NCI-H1694 treated with DMSO at 0.1 percent for 48 hours (cell line): Measurements from ENCODE around the gene DYNLRB1.

Experiments
- DNase-seq: peaks from one replicate; lab custom pipeline; 2025; lab: John Stamatoyannopoulos, UW

DYNLRB1 gene

GRCh38 chr20:34534391-34535165, 18.4 kb downstream of the DYNLRB1 start:
- DNase-seq: no peak

DNA sequence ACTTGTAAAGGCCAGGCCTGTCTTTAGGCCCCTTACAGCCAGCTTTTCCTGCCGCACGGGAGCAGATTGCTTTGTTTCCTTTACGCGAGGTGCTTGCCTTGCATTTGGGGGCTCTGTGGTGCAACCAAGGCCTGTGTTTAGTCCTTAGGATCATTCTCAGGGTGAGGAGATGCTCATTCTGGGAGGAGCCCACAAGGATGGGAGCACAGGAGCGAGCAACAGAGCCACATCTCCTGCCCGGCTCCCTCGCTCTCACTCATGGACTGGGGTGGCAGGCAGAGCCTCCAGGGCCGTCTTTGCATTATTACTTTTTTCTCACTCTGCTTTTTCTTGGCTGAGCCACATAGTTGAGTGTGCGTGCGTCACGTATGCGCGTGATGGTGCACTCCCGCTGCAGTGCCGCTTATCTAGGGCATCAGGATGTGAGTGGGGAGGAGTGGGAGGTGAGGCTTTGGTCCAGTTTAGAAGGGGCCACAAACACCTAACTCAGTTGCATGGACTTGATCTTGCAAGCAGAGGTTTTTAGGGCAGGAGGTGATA, 19.1 kb downstream of the DYNLRB1 start:
- DNase-seq: no peak

DNA sequence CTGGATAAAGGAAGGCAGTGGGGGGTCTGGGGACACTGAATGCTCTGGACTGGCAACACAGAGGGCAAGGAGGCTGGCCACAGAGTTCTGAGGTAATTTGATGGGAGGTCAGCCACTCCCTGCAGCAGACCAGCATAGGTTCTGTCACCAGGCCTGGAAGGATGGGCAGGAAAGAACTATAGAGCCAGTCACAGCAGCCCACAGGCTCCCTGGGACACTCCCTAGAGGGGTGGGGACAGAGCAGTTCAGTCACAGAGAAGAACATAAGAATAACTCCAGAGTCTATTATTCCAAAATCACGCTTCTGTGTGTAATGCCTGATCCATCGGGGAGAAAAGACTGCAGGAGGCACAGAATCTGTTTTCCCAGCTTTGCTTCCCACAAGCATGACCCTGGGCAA, 19.6 kb downstream of the DYNLRB1 start:
- no peak for DNase-seq

GRCh38 chr20:34536798-34537394, 20.7 kb downstream of the DYNLRB1 start:
- DNase-seq: peak; percentile 15

DNA sequence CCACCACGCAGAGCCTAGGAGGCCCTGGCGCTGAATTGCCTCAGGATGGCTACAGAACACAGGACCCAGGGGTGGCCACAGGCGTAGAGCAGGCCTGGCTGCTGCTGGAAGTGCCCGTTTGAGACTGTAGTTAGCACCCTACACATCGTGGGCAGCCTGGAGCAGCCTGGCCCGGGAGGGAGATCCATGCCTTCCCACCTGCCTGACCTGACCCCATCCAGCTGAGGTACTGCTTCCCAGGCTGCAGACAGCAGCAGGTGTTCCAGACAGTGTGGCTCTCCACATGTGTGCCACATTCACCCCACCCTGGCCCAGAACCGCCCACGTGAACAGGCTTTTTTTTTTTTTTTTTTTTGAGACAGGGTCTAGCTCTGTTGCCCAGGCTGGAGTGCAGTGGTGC, 21.4 kb downstream of the DYNLRB1 start:
- DNase-seq: no peak

DNA sequence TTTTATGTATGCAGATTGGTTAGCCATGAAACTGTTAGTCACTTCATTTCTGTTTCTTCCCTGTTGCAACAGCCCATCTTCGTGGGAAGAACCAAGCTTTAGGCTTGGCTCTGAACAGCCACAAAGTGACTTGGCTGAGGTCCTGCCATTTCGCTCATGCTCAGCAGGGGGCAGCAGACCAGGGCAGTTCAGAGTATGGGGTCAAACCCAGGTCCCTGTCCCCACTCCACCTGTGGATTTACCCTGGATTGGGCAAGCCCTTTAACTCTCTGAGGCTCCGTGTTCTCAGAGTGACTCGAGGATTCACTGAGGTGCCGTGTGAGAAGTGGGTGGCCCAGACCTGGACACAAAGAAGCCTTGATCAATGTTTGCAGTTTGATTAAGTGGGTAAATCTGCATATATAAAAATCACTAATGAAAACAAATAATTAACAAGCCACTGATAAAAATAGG, 22.5 kb downstream of the DYNLRB1 start:
- DNase-seq: no peak

GRCh38 chr20:34539756-34540155, 23.5 kb downstream of the DYNLRB1 start:
- DNase-seq: no peak

DNA sequence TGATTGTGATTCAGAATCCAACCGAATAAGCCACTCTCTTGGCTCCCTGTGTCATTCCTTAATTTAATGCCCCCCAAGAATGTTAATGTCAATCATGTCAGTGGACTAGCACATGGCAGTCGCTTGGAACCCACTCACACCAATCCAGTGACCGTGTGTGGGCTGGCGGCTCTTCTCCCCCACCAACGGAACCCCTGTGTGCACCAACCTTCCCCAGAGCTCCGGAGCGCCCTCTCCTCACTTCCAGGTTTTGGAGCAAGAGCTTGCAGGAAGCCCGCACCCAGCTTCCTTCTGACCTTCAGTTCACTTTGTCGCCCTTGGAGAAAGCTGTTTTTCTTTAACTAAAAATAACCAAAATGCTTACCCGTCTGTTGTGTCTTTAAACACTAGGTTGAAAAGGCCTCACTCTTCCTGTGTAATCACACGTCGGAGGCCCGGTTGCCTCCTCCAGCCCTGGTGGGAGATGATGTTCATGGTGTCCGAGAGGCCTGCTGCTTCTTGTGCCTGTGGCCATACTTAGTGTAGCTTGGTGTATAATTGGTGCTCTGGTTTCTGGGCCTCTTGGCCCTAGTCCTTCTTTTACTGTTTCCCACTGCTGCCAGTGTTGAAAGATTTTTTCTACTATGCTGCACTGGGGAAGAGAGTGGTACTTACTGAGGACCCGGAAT, 24.5 kb downstream of the DYNLRB1 start:
- no peak for DNase-seq

- no peak for DNase-seq
Observed at GRCh38 chr20:34541264-34541901, 25.2 kb downstream of the DYNLRB1 start.

DNA sequence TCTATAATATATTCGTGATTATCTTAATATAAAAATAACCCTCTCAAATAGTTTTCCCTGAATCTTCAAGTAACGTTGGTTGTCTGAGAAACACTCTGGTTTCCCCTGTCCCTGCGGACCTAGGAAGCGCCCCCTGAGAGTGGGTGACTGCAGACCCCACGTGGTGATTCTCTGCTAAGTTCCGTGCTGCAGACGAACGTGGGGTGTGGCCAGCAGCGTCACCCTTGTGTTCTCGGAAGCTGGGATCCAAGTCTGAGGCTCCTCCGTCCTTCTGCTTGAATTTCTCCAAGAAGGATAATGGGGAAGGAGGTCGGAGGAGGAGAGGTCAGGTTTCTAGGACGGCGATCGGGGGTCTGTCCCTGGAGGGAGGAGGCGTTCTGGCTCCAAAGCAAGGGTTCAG, 25.7 kb downstream of the DYNLRB1 start:
- DNase-seq: no peak

DNA sequence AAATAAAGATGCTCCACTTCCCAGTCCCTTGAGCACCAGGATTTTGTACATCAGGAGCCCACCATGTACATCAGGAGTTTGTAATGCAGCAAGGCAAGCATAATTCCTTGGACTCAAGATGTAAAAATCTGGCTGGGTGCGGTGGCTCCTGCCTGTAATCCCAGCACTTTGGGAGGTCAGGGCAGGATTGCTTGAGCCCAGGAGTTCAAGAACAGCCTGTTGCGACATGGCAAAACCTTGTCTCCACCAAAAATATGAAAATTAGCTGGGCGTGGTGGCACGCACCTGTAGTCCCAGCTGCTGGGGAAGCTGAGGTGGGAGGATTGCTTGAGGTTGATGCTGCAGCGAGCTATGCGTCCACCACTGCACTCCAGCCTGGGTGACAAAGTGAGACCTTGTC, 26.2 kb downstream of the DYNLRB1 start:
- no peak for DNase-seq

DNA sequence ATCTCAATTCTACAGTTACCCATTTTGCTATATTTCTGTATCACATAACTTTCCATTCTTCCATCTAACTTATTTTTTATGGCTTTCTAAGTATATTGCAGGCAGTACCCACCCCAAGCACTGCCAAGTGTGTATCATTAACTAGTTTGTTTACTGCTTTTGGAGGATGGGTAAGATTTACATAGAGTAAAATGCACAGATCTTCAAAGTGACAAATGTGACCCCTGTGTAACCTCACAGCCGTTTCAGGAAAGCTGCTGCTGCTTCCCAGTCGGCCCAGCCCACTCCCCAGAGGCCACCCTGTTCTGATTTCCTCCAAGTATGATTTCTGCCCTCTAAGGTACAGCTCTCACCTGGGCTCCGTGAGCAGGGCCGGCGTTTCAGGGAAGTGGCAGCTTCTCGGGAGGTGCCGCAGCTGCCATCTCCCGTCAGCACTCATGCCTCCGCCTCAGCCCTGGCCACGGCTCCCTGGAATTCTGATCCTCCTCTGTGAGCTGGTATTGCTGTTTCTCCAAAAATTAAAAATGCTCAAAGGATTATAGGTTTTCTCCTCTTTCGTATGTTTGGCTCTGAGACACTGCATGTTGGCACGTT, 27.3 kb downstream of the DYNLRB1 start:
- no peak for DNase-seq

GRCh38 chr20:34544109-34544796, 28.0 kb downstream of the DYNLRB1 start:
- DNase-seq: no peak

DNA sequence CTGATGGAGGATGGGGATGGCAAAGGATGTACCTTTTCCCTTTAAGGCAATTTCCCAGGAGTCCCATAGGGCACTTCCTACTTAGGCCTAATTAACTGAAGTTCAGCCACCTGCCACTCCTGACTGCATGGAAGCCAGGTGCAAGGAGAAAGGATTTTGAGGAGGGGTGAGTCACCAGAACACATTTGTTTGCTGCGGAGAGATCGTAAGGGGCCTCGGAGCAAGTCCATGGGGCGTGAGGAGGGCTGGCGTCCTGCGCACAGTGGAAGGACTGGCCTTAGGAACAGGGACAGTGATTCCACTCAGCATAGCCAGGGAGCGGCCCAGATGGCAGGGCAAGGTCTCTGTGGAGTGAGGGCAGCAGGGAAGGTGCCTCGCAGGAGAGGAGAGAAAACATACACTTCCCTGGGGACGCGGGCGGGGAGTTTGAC, 30.5 kb downstream of the DYNLRB1 start:
- peak; percentile 4 for DNase-seq

- DNase-seq: no peak
Observed at GRCh38 chr20:34547844-34548613, 31.8 kb downstream of the DYNLRB1 start.

DNA sequence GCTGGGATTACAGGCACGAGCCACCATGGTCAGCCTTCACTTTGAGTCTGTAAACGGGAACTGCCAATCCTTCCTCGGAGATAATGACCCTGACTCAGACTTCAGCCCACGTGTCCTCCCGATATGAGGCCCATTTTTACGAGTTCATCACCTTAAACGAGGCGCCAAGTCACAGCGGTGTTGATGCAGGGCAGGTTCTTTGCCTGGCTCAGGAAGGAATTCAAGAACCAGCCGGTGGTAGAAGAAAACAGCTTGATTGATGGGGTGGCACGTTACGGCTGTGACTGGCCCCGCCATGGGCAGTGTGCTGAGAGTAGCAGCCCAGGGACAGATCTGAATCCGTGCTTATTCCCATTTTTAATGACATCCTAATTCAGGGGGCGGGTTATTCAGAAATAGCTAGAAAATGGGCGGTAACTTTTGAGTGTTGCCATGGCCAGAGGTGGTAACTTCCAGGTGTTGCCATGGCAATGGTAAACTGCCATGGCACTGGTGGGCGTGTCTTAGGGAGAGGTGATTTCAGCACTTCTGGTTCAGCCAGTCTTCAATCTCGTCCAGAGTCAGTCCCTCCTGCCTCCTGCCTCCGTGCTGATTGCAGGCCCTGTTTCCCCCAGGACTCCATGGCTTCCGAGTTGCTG, 33.2 kb downstream of the DYNLRB1 start:
- DNase-seq: no peak

- no peak for DNase-seq
Observed at GRCh38 chr20:34549929-34550305, 33.7 kb downstream of the DYNLRB1 start.

DNA sequence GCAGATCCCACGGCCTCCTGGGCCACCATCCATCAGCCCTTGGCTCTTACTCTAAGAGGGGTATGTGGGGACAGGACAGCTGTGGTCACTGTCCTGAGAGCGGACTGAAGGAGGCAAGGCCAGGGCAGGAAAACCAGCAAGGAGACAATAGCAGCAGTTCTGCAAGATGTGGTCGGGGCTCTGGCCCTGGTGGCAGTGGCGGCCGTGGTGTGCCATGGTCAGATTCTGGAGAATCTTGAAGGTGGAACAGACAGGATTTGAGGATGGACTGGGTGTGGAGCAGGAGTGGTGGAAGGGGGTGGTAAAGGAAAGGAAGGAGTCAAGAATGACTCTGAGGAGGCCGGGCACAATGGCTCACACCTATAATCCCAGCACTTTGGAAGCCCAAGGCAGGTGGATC, 36.3 kb downstream of the DYNLRB1 start:
- DNase-seq: no peak

DNA sequence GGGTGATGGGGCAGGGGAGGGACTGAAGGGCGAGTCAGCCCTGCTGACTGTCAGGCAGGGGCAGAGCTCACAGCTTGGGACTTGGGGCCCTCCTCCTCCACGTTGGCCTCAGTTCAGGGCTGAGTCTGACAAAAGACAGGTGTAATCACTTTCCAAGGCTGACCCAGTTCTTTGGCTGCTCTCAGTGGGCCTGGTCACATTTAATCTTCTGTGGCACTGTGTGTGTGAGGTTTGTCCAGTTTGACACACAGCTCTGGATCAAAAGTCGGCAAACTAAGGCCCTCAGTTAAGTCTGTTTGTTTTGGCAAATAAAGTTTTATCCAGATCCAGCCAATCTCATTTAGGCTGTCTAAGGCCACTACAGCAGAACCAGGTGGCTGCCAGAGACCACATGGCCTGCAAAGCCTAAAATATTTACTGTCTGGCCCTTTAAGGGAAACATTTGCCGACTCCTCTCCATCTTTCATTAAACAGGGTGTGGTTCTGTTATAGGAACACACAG, 37.2 kb downstream of the DYNLRB1 start:
- DNase-seq: no peak

DNA sequence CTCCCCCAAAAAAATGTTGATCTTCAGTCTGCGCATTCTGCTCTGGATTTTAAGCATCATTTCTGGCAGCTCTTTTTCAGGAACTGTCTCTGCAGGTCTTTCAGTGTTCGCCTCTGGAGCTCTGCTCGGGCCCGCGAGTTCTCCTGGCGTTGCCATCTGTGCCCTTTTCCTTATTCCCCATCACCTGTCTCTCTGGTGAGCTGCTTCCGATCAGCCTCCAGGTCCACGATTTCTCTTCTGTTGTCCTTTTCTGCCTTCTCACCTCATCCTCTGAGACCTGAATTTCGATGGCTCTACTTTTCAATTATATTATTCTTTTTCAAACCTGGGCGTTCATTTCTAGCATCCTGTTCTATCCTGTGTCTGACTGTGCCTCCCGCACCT, 41.7 kb downstream of the DYNLRB1 start:
- DNase-seq: no peak
